H1 (cell line): ENCODE results near the gene PITX1.

Experiments
- ASH2L ChIP-seq: fragments of 200-600, 300-600 bp; sonication (generic); IDR thresholded peaks from one replicate; pipeline ENCODE4 v1.7.1; 2017; ENCODE audit warnings: low read length
- ATF2 ChIP-seq: IDR thresholded peaks from 2 replicates; pipeline ENCODE4 v1.6.1; 2012; ENCODE audit warnings: low read length, inconsistent platforms
- CTCF ChIP-seq, 3 experiments: IDR thresholded peaks; 1 replicate in 2 of 3; 2 replicates in 1 of 3; pipeline versions ENCODE4 v1.5.1 to v1.6.1; 2011; ENCODE audit warnings: low read length in 3 of 3, mild to moderate bottlenecking in 3 of 3, inconsistent platforms in 2 of 3, low read depth in 1 of 3, moderate library complexity in 1 of 3; ENCODE audit not compliant: insufficient read depth in 1 of 3; ENCODE audit errors: control extremely low read depth in 1 of 3
- EZH2 ChIP-seq: fragments of 200-600 bp; sonication (generic); IDR thresholded peaks from 2 replicates; pipeline ENCODE4 v1.7.1; 2012; ENCODE audit warnings: low read depth, mild to moderate bottlenecking, moderate library complexity, low read length, inconsistent platforms; ENCODE audit not compliant: severe bottlenecking
- MAFK ChIP-seq: IDR thresholded peaks from 2 replicates; pipeline ENCODE4 v1.6.1; 2012; ENCODE audit warnings: low read depth, mild to moderate bottlenecking, improper control_type of control experiment, low read length
- POU5F1 ChIP-seq: IDR thresholded peaks from 2 replicates; pipeline ENCODE4 v1.6.1; 2011; ENCODE audit warnings: low read depth, mild to moderate bottlenecking, low read length, moderate library complexity
- TEAD4 ChIP-seq: IDR thresholded peaks from 2 replicates; pipeline ENCODE4 v1.6.1; 2012; ENCODE audit warnings: low read depth, low read length, inconsistent platforms, mixed read lengths

DNA sequence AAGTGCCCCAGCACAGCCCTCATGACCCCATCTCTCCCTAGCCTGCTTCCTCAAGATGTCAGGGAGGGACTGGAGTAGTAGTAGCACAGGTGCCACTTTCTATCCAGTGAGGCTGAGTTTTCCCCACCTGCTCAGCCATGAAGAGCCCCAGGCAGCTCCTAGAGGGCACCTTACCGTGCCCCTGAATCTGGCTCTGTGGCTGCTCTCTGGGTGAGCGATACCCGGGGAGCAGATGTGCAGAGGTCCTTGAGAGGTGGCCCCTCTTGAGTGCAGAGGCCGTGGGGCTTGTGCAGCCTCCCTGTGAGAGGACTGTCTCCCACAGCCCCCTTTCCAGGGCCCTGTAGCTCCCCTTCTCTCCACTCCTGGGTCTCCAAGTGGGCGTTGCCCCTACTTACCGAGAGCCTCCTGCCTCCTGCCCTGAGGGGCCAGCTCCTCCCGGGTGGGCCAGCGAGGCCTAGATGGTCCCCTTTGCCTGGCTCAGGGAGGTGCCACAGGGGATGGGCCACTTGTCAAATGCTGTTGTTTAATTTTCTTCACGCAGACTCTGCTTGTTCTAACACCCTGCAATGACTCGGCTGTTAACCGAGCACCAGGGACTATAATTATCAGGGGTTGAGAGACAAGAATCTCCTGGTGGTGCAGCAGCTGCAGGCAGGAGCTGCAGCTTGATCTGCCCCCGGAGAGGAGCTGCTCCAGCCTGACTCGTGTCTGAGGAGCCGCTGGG, 29.6 kb upstream of the PITX1 start:
- no peak for TF ChIP-seq CTCF (IDR thresholded peaks at IDR 0.05; ENCODE audit: control extremely low read depth in 1 of 3, insufficient read depth in 1 of 3, low read depth in 1 of 3, low read length in 3 of 3)
- no peak for TF ChIP-seq TEAD4
- TF ChIP-seq ASH2L: no peak
- TF ChIP-seq ATF2: no peak
- TF ChIP-seq EZH2: no peak
- no peak for TF ChIP-seq MAFK
- no peak for TF ChIP-seq POU5F1
